CD4-positive, alpha-beta T cell treated with Interleukin-6 for 4 hours (primary cell): Measurements from ENCODE around the gene SGCA.

Experiments
- DNase-seq: peaks from one replicate; pipeline ENCODE4 v3.0.0-alpha.2; 2020; ENCODE audit warnings: mixed read lengths

Gene SGCA

DNA sequence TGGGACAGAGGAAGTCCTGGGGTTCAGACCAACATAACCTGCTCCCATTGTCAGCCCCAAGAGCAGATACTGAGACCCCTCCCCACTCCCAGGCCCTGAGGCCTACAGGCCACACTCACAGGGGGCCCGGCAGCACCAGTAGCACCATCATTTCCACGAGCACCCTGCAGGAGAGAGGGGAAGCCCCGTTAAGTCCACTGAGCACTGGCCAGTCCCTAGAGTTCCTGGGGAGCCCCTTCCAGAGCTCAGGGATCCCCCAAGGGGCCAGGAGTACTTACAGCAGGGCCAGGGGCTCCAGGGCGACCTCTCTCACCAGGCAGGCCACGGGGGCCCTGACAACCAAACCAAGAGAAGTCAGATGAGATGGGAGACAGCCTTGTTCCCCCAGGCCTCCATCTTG is 30.2 kb downstream of the SGCA start:
- DNase-seq, result no peak

DNA sequence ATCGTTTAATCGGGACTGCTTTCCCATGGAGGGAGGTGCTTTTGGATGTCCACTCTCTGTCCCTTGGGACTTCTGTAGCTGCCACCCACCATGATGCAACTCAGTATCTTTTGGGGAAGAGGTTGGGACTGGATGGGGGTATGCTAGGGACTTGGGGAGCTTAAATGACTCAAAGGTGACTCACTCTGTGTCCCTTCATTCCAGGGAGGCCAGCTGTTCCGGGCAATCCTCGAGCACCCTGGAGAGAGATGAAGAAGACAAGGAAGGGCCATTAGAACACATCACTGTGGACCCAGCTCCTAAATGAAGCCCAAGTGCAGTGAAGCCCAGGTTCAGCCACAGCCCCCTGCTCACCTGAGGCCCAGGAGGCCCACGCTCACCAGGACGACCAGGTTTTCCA is 31.0 kb downstream of the SGCA start:
- no peak for DNase-seq

DNA sequence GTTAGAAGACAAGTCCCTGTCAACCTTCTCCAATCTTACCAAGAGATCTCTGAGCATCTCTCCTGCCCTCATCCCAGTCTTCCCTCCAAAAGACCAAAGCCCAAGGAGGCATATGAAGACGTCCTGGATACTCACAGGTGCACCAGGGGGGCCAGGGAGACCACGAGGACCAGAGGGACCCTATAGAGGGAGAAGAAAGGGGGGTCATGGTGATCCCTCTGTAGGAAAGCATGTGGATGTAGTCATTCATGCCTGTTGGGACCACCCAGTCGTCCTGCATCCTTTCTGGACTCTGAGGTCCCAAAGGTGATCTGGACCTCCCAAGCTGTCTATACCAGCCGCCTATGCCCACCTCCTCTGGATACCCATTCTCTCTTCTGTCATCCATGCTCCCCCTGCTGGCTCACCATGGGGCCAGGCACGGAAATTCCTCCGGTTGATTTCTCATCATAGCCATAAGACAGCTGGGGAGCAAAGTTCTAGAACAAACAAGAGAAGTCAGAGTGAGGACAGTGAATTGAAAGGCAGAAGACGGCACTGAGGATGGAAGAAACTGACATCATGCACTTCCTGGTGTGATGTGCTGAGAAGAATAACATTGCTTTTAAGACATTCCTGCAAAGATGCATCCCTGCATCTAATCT is 32.3 kb downstream of the SGCA start:
- peak; percentile 62 for DNase-seq

DNA sequence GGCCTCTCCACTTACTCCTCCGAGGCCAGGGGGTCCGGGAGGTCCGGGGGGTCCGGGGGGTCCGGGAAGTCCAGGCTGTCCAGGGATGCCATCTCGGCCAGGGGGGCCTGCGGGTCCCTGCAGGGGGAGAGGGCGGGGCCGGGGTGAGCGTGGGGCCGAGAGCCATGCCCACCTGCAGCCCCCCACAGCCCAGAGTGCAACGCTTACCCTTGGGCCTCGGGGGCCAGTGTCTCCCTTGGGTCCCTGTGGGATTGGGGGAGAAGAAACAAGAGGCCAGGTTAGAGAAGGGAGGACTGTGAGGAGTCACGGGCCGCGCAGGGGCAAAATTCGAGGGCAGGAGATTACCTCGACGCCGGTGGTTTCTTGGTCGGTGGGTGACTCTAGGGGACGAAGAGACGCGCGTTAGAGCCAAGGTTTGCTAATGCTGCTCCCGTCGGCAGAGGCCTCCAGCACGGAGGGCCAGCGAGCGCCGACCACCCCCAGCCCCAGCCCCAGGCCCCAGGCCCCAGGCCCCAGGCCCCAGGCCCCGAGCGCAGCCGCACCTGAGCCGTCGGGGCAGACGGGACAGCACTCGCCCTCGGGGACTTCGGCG is 33.5 kb downstream of the SGCA start:
- no peak for DNase-seq

DNA sequence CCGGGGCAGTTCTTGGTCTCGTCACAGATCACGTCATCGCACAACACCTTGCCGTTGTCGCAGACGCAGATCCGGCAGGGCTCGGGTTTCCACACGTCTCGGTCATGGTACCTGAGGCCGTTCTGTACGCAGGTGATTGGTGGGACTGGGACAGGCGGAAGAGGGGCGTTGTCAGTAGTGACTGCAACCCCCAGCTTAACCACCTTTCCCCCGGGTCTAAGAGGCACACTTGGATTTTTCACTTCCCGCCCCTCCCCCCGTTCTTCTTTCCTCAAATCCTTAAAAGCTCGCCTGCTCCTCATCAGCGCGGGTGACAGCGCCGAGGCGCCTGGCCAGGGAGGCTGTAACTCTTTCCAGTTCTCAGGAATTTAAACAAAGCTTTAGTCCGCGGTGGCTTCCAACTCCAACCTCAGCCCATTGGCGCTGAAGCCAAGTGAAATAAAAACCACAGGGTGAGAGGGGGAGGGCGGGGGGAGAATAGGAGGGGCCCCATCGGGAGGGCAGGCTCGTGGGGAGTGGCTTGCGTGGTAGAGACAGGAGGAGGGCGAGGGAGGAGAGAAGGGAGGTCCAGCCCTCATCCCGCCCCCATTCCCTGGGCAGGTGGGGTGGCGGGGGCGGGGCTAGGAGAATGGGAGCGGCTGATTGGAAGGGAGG is 34.1 kb downstream of the SGCA start:
- peak; percentile 83 for DNase-seq

DNA sequence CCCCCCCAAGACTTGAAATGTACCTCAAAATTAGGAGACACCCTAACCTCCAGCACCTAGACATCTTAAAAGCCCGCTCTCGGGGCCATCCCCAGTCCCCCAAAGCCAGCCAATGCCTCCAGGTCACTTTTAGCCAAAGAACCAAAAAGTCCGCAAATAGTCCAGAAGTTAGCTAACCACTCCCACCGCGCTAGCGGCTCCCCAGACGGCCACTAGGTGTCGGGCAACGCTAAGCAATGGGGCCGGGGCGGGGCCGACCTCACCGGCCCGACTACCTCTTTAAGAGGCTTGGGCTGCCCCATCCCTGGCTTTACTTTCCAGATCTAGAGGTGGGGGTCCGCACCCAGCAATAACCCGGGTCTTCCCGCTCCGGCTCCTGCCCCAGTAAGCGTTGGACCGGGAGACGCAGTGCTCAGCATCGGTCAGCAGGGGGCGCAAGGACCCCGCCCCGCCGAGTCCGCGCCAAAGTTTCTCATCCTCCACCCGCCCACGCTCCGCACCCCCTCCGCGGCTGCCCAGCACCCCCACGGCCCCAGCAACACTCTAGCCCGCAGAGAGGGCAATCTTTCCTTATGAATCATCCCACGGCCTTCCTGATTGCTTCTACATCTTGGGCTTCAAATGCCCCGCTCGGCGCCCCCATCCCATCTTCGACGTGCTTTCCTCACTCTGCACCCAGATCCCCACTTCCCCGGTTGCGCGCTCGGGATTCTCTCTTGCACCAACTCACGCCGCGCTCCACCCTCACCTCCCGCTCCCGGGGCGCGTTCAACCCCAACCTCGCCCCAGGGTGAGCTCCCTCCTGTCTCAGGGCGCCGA is 34.9 kb downstream of the SGCA start:
- peak; percentile 84 for DNase-seq

DNA sequence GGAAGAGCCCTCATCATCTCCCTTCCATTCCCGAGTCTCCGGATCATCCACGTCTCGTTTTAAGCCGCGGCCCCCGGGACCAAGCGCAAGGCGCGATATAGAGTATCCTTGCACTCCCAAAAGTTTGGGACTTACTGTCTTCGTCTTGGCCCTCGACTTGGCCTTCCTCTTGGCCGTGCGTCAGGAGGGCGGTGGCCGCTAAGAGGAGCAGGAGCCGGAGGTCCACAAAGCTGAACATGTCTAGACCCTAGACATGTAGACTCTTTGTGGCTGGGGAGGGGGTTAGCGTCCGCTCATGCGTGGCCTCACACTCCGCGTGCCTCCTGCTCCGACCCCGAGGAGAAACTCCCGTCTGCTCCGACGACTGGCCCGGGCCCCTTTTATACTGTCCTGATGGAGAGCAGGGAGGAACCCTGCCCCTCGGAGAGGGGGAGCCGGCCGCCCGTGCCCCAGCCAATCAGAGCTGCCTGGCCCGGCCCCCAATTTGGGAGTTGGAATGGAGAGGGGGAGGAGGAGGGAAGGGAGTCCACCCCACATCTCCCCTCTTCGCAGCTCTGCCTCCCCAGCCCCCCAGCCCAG is 35.6 kb downstream of the SGCA start, which contains the start of gene COL1A1:
Gene COL1A1, minus strand, starts transcription at position 356 of the 579 bp plus-strand sequence. Its CDS starts 118 bp downstream, at position 238.
- DNase-seq, result no peak

DNA sequence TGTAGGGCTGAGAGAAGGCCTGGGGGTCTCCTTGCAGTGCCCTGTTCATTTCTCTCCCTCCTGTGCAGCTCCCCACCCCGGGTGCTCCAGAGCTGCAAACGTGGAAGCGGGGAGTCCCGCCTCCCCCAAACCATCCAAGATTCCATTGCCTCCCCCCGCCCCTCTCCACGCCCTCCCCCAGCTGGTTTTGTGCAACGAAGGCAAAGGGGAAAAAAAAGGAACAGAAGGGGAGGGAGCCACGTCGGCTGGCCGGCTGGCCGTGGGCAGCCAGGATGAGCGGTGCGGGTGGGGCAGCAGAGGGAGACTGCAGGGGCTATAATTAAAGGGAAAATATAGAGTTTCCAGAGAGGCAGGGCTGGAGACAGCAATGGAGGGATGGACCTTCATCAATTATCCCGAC is 37.3 kb downstream of the SGCA start:
- no peak for DNase-seq

DNA sequence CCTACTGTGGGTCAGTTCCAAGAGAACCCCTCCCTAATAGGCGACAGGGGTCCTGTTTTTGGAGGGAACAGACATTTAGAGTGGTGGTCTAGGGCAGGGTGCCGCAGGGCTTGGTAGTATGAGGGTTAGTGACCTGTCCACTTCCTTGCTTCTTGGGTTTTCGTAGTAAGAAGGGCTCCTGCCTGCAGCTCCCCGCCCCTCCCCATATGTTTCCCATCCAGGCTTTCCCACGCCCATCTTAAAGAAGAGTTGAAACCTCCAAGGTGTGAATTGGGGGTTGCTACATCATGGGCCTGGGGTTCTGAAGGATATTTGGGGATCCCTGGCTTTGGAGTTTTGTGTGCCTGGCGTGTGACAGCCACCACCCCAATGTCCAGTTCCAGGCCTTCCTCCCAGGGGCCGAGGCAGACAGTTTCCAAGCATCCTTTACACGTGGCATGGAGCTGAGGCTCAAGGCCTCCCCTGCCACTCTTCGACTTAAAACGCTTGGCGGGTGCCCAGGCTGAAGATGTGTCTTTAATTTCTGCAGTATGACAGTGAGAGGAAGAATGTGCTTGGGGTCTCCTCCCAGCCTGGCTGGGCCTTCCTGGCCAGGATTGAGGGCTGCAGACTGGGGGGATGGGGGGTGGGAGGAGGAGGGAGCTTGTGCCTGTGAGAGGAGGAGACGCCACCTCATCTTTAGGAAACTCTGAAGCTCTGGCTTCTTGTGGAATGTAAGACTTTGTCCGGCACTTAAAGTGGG is 38.0 kb downstream of the SGCA start:
- no peak for DNase-seq

DNA sequence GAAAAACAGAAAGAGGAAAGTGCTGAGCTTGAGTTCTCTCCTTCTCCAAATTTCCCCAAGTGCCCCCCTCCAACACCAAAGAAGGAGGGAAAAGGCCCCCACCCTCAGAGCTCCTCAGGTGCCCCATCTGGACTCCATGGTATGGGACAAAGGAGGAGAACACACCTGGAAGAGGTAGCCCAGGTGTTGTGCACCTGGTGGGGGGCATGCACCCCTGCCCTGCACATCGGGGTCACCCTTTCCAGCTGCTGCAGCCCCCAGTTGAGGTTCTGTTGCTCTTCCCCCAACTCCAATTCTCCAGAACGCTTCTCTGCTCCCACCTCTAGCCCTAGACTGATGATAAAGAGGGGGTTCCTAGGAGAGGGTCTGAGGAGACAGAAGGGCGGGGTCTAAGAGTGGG is 38.6 kb downstream of the SGCA start:
- no peak for DNase-seq

DNA sequence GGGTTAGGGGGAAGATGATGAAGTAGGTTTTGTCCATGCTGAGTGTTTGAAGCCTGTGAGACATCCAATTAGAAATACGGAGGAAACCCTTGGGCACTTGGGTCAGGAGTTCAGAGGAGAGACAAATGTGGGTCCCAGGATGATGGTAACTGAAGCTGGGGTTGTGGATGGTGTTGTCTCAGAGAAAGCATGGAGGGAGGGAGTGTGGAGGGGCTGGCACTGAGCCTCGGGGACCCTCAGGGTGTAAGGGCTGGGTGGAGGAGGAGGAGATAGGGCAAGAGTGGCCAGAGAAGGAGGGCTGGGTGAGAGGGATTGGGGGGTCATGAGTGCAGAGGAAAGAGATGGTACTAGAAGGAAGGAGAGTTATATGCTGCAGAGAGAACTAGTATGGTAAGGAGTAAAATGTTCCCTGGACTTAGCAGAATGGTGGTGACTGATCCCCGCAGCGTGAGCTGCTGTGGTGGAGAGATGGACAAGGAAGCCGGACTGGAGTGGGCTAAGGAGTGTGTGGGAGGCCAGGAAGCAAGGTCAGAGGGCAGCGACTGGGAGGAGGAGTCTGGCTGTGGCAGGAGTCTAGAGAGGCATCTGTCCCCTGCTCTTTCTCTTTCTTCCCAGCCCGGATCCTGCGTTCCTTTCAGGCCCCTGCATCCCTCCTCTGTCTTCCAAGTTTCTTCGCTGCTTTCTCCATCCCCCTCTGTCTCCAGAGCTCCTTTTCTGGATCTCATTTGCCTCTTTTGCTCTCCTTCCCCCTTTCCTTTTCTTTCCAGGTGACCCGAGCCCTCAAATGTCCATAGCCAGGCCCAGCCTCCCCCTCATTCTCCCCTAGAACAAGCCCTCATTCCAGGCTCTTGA is 39.5 kb downstream of the SGCA start:
- DNase-seq, result no peak

DNA sequence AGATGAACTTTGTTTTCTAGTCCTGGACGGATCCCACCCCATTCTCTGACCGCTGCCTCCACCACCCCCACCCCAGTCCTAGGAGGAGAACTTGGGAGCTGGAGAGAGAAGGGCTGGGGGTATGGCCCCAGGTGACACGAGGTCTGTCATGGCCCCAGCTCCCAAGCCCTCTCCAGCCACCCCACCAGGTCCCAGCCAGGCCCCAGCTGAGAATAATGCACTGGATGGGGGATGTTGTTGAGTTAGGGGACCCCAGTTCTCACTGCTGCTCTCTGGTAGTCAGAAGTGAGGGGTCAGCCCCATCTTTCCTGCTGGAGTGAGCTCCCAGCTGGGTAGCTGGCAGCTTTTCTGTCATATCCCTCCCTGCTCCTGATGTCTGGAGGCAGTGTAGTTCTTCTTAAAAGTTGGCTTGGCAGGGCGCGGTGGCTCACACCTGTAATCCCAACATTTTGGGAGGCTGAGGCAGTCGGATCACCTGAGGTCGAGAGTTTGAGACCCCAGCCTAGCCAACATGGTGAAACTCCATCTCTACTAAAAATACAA is 40.2 kb downstream of the SGCA start:
- no peak for DNase-seq

DNA sequence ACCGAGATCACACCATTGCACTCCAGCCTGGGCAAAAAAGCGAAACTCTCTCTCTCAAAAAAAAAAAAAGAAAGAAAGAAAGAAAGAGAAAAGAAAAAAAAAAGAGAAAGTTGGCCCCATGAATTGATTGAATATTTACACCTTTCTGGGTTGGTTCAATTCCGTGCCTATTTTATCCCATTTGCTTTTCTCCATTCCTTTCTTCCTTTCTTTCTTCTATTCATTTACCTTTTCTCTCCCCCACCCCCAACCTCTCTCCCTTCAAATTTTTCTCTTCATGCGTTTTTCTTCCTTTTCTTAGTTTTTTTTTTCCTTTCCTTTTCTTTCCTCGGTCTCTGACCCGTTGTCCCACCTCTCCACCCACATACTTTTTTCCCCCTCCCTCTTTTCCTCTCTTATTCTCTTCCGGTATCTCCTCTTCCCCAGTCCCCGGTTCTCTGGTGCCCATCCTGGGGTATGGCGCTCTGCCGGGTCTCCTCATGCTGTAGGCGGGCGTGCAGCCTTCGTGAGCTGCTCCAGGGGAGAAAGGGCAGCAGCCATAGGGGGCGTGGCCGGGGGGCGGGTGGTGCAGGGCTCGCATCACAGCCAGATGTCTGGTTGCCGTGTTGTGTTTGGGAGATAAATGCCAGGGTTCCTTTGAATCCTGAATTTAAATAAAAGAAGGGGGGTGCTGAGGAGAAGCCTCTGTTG is 40.9 kb downstream of the SGCA start:
- DNase-seq, result no peak

DNA sequence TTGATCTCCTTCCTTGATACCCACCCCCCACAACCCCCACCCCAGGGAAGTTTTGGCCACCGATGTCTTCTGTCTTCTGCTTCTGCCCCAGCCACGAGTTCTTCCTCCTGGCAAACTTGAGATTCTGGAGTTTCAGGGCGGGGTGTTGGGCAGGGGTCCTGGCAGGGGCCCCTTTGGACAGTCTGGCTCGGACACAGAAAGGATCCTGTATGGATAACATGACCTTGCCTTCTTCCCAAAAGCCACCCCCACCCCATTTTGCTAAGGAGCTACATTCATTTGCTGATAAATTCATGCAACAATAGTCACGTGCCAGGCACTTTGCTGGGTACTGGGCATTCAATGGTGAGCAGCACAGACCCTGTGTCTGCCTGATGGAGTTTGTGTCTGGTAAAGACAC is 41.5 kb downstream of the SGCA start:
- DNase-seq, result no peak

DNA sequence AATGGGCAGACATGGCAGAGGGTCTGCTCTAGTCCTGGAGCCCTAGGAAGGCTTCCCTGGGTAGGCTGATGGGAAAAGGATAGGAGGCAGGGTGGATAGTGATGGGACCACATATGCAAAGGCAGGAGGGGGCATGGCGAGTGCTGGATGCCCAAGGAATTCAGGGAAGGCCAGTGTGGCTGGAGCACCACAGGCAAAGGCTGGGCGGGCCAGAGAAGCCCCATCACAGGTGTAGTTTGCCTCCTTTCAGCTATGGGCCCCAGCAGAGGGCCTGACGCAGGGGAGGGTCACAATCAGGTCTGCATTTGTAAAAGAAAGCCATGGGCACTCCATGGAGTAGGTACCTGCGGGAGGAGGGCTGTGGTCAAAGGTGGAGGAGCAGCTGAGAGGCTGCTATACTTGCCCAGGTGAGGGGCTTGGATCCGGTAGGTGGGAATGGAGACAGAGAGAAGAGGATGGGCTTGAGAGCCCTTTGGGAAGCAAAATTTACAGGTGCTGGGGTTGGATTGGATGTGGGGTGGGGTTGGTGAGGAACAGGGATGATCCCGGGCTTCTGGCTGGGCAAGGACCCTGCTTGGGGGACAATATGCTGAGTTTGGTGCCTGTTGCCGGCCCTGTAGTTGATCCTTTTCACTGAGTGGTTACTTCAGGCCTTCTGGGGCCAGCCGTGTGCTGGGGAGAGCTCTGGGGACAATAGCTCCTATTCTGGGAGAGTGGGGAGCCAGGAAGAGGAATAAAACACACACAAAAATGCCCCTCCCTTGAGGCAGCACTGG is 42.2 kb downstream of the SGCA start:
- DNase-seq, result no peak

DNA sequence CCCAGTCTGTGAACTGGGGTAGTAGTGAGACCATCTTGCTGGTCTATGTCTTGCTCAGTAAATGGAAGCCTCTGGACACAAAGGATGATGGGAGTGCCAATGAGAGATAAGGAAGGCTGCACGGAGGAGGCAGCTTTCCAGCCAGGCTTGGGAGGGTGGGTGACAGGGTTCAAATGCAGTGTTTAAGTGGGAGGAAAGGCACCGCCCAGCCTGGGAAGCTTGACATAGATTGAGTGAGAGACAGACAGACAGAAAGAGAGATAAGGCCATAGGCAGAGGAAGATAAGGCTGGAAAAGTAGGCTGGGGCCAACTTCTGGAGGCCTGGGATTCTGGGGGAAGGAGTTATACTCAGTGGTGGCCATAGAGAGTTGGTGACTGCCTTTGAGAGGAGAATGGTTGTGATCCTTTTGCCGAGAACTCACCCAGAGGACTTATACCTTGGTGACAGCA is 42.8 kb downstream of the SGCA start:
- no peak for DNase-seq

DNA sequence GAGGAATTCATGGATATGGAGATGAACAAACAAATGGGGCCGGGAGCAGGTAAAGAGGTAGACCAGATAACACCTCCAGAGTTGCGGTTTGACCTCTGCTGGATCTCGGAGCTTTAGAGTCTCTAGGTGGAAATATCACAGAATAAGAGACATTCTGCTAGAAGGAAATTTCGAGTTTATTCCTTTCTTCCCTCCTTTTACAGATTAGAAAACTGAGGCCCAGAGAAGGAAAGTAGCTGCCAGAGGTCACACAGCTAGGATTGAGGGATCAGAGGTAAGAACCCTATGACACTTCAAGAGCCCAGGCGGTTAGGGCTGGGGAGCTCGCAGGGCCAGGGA is 43.3 kb downstream of the SGCA start:
- DNase-seq, result no peak

DNA sequence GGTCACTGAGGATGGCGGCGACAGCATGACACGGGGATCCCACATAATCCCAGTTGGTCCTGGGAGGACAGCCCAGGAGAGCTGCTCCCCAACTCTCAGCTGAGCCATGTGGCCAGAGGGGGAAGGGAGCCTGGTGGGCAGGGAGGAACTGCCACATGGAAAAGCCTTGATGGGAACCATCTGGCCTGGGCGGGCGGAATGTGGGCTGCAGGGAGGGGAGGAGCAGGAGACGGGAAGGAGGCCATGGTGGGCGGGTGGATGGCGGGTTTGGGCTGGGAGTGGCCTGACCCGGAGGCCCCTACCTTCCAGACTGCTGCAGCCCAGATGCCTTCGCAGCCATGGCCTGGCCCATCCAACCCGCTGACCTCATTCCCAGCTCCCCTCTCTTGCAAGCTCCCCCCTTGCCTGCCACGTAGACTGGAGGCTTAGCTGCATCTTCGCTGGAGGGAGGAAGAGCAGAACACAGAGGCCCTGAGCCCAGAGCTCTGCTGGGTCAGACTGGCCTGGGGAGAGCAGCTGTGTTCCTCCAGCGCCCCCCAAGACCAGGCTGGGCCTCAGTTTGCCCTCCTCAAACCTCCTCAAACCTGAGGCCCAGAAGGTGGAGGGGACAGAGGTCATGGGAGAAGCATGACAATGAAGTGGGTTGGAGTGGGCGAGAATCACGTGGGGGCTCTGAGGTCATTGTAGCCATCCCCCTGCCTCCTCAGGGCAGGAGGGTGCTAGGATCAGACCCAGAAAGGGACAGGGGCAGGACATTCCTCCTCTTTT is 43.9 kb downstream of the SGCA start:
- DNase-seq, result no peak
